ENCODE results near the gene PERM1.
A peak's percentile ranks its signal among the peaks of the same experiment; 100 is the strongest.

PERM1 gene

DNA sequence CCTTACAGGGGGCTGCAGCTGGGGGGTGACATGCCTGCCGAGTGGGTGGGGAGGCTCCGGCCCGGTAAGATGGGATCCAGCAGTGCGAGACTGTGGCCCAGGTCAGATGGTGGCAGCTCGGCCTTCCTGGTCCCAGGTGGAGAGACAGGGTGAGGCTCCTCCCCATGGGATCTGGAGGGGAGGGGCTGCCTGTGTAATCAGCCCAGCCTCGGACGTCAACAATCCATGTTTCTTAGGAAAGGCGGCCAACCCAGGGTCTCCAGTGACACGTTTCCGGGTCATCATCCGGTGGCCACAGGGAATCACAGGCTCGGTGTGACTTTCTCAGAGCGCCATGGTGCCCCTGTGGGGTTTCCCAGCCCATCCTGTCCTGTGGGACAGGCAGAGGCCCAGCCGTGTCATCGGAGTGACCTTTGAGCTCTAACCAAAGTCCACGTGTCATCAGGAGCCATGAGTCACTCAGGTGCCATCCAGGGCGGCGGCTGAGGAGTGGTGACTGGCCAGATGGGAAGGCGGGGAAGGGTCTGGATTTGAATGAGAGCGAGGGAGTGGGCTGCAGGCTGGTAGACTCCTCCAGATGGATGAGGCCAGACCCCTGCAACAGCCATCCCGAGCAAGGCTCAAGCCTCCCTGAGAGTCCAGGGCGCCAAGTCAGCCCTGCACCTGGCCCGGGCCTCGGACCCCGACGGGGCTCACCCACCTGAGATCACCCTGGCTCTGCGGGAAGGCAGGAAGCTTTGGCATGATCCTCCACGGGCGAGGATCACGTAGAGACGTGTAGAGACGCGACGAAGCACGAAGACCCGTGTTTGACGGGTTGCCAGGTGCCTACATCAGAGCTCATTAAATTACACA is 24.6 kb upstream of the PERM1 start:
- DNase-seq: no peak
- Mint-ChIP-seq H3K9me3 (peaks cover 2 to 3% of the 10 kb centered on the region in 2 donors), H3K27me3 (peaks cover 39 to 56% of the 10 kb centered on the region in 2 donors), H3K4me3 (no peak overlapping the region), H3K36me3 (peaks cover 0 to 2% of the 10 kb centered on the region in 2 donors), H3K4me1 (peaks cover 14 to 20% of the 10 kb centered on the region in 2 donors), H3K27ac (no peak overlapping the region)
- no peak for ATAC-seq (replicated peaks)

GRCh38 chr1:1005774-1006304 is 23.9 kb upstream of the PERM1 start:
- peaks cover 14 to 24% of the 10 kb centered on the region in 2 donors for H3K4me1 Mint-ChIP-seq
- no peak overlapping the region for H3K27ac Mint-ChIP-seq
- peaks cover 42 to 60% of the 10 kb centered on the region in 2 donors for H3K27me3 Mint-ChIP-seq
- ATAC-seq (replicated peaks) (no peak), DNase-seq (no peak)
- H3K4me3 Mint-ChIP-seq: no peak overlapping the region
- peaks cover 2 to 3% of the 10 kb centered on the region in 2 donors for H3K9me3 Mint-ChIP-seq
- peaks cover 0 to 2% of the 10 kb centered on the region in 2 donors for H3K36me3 Mint-ChIP-seq

DNA sequence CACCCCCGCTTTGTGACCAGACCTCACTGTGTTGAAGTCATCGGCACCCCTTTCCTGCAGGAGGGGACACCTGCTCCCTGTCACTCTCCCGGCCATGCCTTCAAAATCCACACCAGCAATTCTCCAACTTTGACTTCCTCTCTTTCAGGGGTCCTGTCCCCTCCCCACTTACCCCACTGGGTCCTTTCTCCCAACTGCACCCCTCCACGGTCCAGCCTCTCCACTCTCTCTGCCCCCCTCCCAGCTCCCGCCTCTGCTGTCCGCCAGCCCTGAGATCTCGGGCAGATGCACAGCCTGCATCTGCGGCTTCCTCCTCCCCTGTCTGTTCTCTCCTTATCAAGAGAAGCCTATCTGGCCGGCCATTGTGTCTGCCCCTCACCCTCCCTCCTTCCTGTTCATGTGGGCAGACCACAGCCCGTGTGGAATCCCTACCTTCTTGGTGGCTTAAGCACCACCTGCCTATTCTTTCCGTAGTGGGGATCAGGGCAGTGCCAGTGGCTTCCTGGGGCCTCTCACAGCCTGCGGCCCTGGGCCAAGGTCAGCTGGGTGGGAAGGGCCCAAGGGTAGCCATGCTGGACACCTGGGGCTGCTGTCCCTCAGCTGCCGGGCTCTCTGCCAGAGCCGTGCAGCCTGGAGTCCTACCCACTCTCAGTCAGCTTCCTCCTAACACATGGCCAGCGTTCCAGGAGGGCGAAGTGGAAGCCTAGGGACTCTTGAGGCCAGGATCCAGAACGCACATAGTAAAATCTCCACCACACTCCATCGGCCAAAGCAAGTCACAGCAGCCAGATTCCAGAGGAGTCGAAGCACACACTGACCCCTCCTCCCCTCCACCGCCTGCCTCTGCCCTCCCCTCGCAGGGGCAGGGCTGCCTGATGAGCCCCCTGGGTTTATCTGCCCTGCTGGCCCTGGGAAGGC is 23.1 kb upstream of the PERM1 start:
- Mint-ChIP-seq H3K27ac (no peak overlapping the region), H3K36me3 (peaks cover 0 to 2% of the 10 kb centered on the region in 2 donors), H3K9me3 (peaks cover 2 to 3% of the 10 kb centered on the region in 2 donors), H3K4me1 (peaks cover 16 to 27% of the 10 kb centered on the region in 2 donors), H3K27me3 (peaks cover 47 to 63% of the 10 kb centered on the region in 2 donors), H3K4me3 (peak overlapping the region in 1 of 2 donors; percentile 12)
- DNase-seq (no peak), ATAC-seq (replicated peaks) (no peak)

DNA sequence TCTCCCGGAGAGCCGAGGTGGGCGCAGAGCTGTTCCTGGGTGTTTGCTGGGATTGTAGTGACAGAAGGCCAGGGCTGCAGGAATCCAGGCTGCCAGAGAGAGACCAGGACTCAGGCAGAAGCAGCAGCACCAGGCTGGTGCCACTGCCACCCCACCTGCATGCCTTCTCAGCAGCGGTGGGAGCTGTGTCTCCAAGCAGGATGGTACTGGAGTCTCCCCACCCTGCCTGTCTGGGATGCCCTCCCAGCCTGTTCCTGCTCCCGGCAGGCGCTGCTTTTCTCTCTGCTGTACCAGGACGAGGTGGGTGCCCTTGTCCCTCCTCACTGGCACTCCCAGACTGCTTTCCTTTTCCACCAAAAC is 22.5 kb upstream of the PERM1 start:
- H3K36me3 Mint-ChIP-seq: peaks cover 0 to 2% of the 10 kb centered on the region in 2 donors
- H3K27me3 Mint-ChIP-seq: peaks cover 47 to 63% of the 10 kb centered on the region in 2 donors
- ATAC-seq (replicated peaks): no peak
- no peak overlapping the region for H3K4me3 Mint-ChIP-seq
- H3K27ac Mint-ChIP-seq: no peak overlapping the region
- peaks cover 16 to 27% of the 10 kb centered on the region in 2 donors for H3K4me1 Mint-ChIP-seq
- DNase-seq: no peak
- peaks cover 2 to 3% of the 10 kb centered on the region in 2 donors for H3K9me3 Mint-ChIP-seq

- Mint-ChIP-seq H3K4me3 (no peak overlapping the region), H3K36me3 (no peaks in the 10 kb centered on the region), H3K9me3 (no peaks in the 10 kb centered on the region), H3K4me1 (peaks cover 13 to 24% of the 10 kb centered on the region in 2 donors), H3K27me3 (peaks cover 49 to 64% of the 10 kb centered on the region in 2 donors), H3K27ac (no peak overlapping the region)
- ATAC-seq (replicated peaks) (no peak), DNase-seq (no peak)
Observed at GRCh38 chr1:1003618-1004419, 21.9 kb upstream of the PERM1 start.

GRCh38 chr1:1001057-1001783 is 19.3 kb upstream of the PERM1 start:
- Mint-ChIP-seq H3K27me3 (peaks cover 49 to 62% of the 10 kb centered on the region in 2 donors), H3K4me3 (peak overlapping the region; percentile 75 to 82)
- no peak for ATAC-seq (replicated peaks)

DNA sequence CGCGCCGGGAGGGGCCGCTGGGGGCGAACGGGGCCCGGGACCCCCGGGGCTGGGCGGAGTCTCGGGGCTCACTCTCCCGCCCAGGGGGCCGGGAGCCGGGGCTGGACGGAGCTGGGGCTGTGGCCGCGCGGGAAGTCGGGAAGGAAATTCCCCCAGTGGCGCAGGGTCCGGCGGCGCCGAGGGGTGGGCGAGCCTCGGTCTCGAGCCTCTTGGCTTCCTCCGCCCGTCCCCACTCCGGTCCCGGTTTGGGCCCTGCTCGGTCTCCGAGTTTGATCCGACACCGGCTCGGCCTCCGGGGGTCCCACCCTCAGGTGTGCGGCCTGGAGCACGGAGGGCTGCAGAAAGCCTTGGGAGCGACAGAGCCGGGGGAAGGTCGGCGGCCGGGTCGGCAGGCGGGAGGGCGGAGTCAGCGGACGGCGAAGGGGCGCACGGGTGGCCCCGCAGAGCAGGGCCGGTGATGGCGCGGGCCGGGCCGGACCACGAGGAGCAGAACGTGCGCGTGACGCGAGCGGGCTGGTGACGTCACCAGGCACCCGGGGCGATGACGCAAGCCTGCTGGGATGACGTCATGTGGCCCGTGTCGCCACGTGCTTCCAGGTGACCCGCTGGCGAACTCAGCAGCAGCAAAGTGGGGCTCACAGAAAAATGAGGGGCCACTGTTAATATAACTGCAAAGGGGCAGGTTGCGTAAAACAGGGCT is 18.6 kb upstream of the PERM1 start:
- H3K27ac Mint-ChIP-seq: peak overlapping the region; percentile 84
- no peak for DNase-seq

More at GRCh38 chr1:1001057-1001783, 19.3 kb upstream of the PERM1 start:
- peak overlapping the region; percentile 84 for H3K27ac Mint-ChIP-seq
- no peak for DNase-seq
- peaks cover 14 to 27% of the 10 kb centered on the region in 2 donors for H3K4me1 Mint-ChIP-seq
- no peaks in the 10 kb centered on the region for H3K36me3 Mint-ChIP-seq
- H3K9me3 Mint-ChIP-seq: no peaks in the 10 kb centered on the region

GRCh38 chr1:999725-1000356 is 17.9 kb upstream of the PERM1 start, which contains the start of gene HES4:
TSS of gene HES4 (minus strand) at chr1:1000097. CDS start at chr1:999973, 124 bp downstream.
- peak within 1 kb of the TSS; percentile 84 for H3K27ac Mint-ChIP-seq
- peaks cover 49 to 63% of the 10 kb centered on the region in 2 donors for H3K27me3 Mint-ChIP-seq
- no peak for DNase-seq
- peaks cover 11 to 27% of the 10 kb centered on the region in 2 donors for H3K4me1 Mint-ChIP-seq
- no peaks in the 10 kb centered on the region for H3K9me3 Mint-ChIP-seq
- H3K4me3 Mint-ChIP-seq: peak within 1 kb of the TSS; percentile 75 to 82
- no peaks in the 10 kb centered on the region for H3K36me3 Mint-ChIP-seq
- ATAC-seq (replicated peaks): peak; percentile 48 to 60

More for the DNA sequence above, 18.6 kb upstream of the PERM1 start:
- ATAC-seq (replicated peaks): peak; percentile 19 to 24
- H3K9me3 Mint-ChIP-seq: no peaks in the 10 kb centered on the region
- peak overlapping the region; percentile 75 to 82 for H3K4me3 Mint-ChIP-seq
- H3K4me1 Mint-ChIP-seq: peaks cover 16 to 32% of the 10 kb centered on the region in 2 donors
- H3K27me3 Mint-ChIP-seq: peaks cover 49 to 63% of the 10 kb centered on the region in 2 donors
- no peaks in the 10 kb centered on the region for H3K36me3 Mint-ChIP-seq

DNA sequence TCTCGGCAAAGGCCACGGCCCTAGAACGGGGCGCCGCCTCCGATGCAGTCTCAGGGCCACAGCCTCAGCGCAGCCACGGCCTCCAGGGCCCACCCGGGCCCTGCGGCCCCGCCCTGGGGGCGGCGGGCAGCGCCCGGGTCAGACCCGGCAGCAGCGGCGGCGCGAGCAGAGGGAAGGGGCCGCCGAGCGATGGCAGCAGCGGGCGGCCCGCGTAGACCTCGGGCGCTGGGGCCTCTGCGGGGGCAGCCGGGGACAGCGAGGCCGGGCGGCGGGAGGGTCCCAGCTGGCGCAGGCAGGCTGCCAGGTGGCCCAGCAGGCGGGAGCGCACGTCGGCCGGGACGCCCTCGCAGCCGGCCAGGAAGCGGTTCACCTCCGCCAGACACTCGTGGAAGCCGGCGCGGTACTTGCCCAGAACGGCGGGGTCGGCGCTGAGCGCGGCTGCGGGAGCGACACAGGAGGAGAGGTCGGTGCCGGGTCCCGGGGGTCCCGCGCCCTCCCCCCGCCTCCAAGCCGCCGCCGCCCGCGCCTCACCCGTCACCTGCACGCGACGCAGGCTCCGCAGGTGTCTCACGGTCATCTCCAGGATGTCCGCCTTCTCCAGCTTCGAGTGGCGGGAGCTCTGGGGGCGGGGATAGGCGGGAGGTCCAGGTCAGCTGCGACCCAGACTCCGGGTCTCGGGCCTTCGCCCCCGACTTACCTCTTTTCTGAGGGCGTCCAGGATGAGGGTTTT is 17.3 kb upstream of the PERM1 start:
- peak in 1 of 2 donors; percentile 3 for ATAC-seq (replicated peaks)
- no peak for DNase-seq
- peaks cover 45 to 62% of the 10 kb centered on the region in 2 donors for H3K27me3 Mint-ChIP-seq
- H3K9me3 Mint-ChIP-seq: no peaks in the 10 kb centered on the region
- peak overlapping the region in 1 of 2 donors; percentile 35 for H3K4me3 Mint-ChIP-seq
- H3K4me1 Mint-ChIP-seq: peaks cover 8 to 21% of the 10 kb centered on the region in 2 donors
- no peak overlapping the region for H3K27ac Mint-ChIP-seq
- H3K36me3 Mint-ChIP-seq: no peaks in the 10 kb centered on the region

- Mint-ChIP-seq H3K36me3 (no peaks in the 10 kb centered on the region), H3K4me1 (peaks cover 9 to 21% of the 10 kb centered on the region in 2 donors), H3K27ac (no peak overlapping the region), H3K27me3 (peaks cover 43 to 59% of the 10 kb centered on the region in 2 donors), H3K9me3 (no peaks in the 10 kb centered on the region), H3K4me3 (no peak overlapping the region)
- DNase-seq (no peak), ATAC-seq (replicated peaks) (no peak)
Observed at GRCh38 chr1:998745-998994, 16.8 kb upstream of the PERM1 start.

- Mint-ChIP-seq H3K4me3 (peak overlapping the region; percentile 53 to 56), H3K27me3 (peaks cover 39 to 60% of the 10 kb centered on the region in 2 donors), H3K27ac (no peak overlapping the region), H3K36me3 (no peaks in the 10 kb centered on the region), H3K9me3 (no peaks in the 10 kb centered on the region), H3K4me1 (peaks cover 9 to 21% of the 10 kb centered on the region in 2 donors)
- ATAC-seq (replicated peaks) (no peak), DNase-seq (no peak)
Observed at GRCh38 chr1:997993-998744, 16.3 kb upstream of the PERM1 start.
